Astrocyte (in vitro differentiated cells and primary cell): ENCODE measurements around the gene ECT2.

Experiments used
- CTCF ChIP-seq: IDR thresholded peaks from 2 replicates; pipeline ENCODE4 v1.5.1; 2011; ENCODE audit warnings: low read depth, mild to moderate bottlenecking, inconsistent platforms, low read length, moderate library complexity; ENCODE audit not compliant: insufficient read depth
- EZH2 ChIP-seq: IDR thresholded peaks from 2 replicates; pipeline ENCODE4 v1.6.1; 2012; ENCODE audit warnings: mild to moderate bottlenecking, low read length, inconsistent platforms; ENCODE audit not compliant: insufficient read depth

GRCh38 chr3:172746475-172746874 lies 4.1 kb upstream of the ECT2 start:
- no peak for TF ChIP-seq CTCF
- TF ChIP-seq EZH2, result no peak
